ENCODE measurements around the gene ADD1. TPM values are rescaled to one million over a fixed set of nuclear protein-coding genes. Genes with fewer than 3 reads are reported as not detected.

Gene ADD1
- total RNA-seq, 2 experiments from 2014 or later, result 266 to 277 TPM

GRCh38 chr4:2829933-2830451, 13.7 kb upstream of the ADD1 start:
- CTCF ChIA-PET, result no interaction called here

GRCh38 chr4:2830632-2831610, 12.7 kb upstream of the ADD1 start:
- peaks cover 7% of the 10 kb centered on the region for H3K9me3 Mint-ChIP-seq
- H3K36me3 Mint-ChIP-seq (ENCODE audit: low read depth), result peaks cover 47% of the 10 kb centered on the region
- H3K4me3 Mint-ChIP-seq, result no peak overlapping the region
- ChIA-PET POLR2A (no interaction called here), CTCF (no interaction called here)
- peaks cover 26% of the 10 kb centered on the region for H3K4me1 Mint-ChIP-seq
- no peak overlapping the region for H3K27ac Mint-ChIP-seq
- no peaks in the 10 kb centered on the region for H3K27me3 Mint-ChIP-seq
- no peak for DNase-seq

More at GRCh38 chr4:2829933-2830451, 13.7 kb upstream of the ADD1 start:
- H3K9me3 Mint-ChIP-seq, result peaks cover 7% of the 10 kb centered on the region
- DNase-seq, result no peak
- no peaks in the 10 kb centered on the region for H3K27me3 Mint-ChIP-seq
- no peak overlapping the region for H3K4me3 Mint-ChIP-seq
- peaks cover 54% of the 10 kb centered on the region for H3K36me3 Mint-ChIP-seq (ENCODE audit: low read depth)
- peaks cover 17% of the 10 kb centered on the region for H3K4me1 Mint-ChIP-seq
- H3K27ac Mint-ChIP-seq, result no peak overlapping the region
- POLR2A ChIA-PET, result no interaction called here

GRCh38 chr4:2831611-2832308, 11.9 kb upstream of the ADD1 start:
- DNase-seq, result no peak
- H3K27me3 Mint-ChIP-seq, result no peaks in the 10 kb centered on the region
- no peak overlapping the region for H3K27ac Mint-ChIP-seq
- POLR2A ChIA-PET, result no interaction called here
- CTCF ChIA-PET, result no interaction called here
- H3K36me3 Mint-ChIP-seq (ENCODE audit: low read depth), result peaks cover 47% of the 10 kb centered on the region
- H3K4me1 Mint-ChIP-seq, result peaks cover 31% of the 10 kb centered on the region
- H3K9me3 Mint-ChIP-seq, result peaks cover 1% of the 10 kb centered on the region
- H3K4me3 Mint-ChIP-seq, result no peak overlapping the region

GRCh38 chr4:2832309-2832980, 11.2 kb upstream of the ADD1 start:
- no peak for DNase-seq
- ChIA-PET POLR2A (no interaction called here), CTCF (no interaction called here)
- Mint-ChIP-seq H3K27me3 (no peaks in the 10 kb centered on the region), H3K27ac (no peak overlapping the region), H3K9me3 (no peaks in the 10 kb centered on the region), H3K36me3 (ENCODE audit: low read depth) (peaks cover 44% of the 10 kb centered on the region), H3K4me3 (no peak overlapping the region), H3K4me1 (peaks cover 38% of the 10 kb centered on the region)

GRCh38 chr4:2832981-2833670, 10.5 kb upstream of the ADD1 start:
- Mint-ChIP-seq H3K4me1 (peaks cover 45% of the 10 kb centered on the region), H3K27me3 (no peaks in the 10 kb centered on the region), H3K9me3 (no peaks in the 10 kb centered on the region), H3K27ac (peak overlapping the region; percentile 35), H3K4me3 (no peak overlapping the region), H3K36me3 (ENCODE audit: low read depth) (peaks cover 47% of the 10 kb centered on the region)
- ChIA-PET POLR2A (interaction anchor here (1.2 kb wide), 1 partner anchor 15 kb away, joined by 3 read pairs; no protein-coding TSS in a partner anchor), CTCF (no interaction called here)
- DNase-seq, result no peak

GRCh38 chr4:2833671-2834000, 10.0 kb upstream of the ADD1 start:
- Mint-ChIP-seq H3K27ac (no peak overlapping the region), H3K9me3 (no peaks in the 10 kb centered on the region), H3K27me3 (no peaks in the 10 kb centered on the region), H3K4me3 (no peak overlapping the region), H3K36me3 (ENCODE audit: low read depth) (peaks cover 47% of the 10 kb centered on the region), H3K4me1 (peaks cover 50% of the 10 kb centered on the region)
- DNase-seq, result no peak
- ChIA-PET POLR2A (interaction anchor here (1.2 to 7.4 kb wide), 3 partner anchors 16 to 102 kb away, joined by 3 to 35 read pairs (median 4); no protein-coding TSS in a partner anchor), CTCF (interaction anchor here (1.5 to 1.6 kb wide), 2 partner anchors 102 to 121 kb away, joined by 4 read pairs; no protein-coding TSS in a partner anchor)

GRCh38 chr4:2834001-2834921, 9.4 kb upstream of the ADD1 start:
- ChIA-PET CTCF (interaction anchor here (1.5 to 1.6 kb wide), 3 partner anchors 70 to 120 kb away, joined by 3 to 4 read pairs (median 4); no protein-coding TSS in a partner anchor), POLR2A (interaction anchor here (1.2 to 7.4 kb wide), 7 partner anchors 10 to 297 kb away, joined by 3 to 35 read pairs (median 4); partner anchors contain the start of genes ADD1 and FAM193A)
- Mint-ChIP-seq H3K27ac (peak overlapping the region; percentile 93), H3K9me3 (no peaks in the 10 kb centered on the region), H3K4me3 (no peak overlapping the region), H3K27me3 (no peaks in the 10 kb centered on the region), H3K36me3 (ENCODE audit: low read depth) (peaks cover 45% of the 10 kb centered on the region), H3K4me1 (peaks cover 55% of the 10 kb centered on the region)
- DNase-seq, result peak; percentile 16

GRCh38 chr4:2835978-2836377, 7.7 kb upstream of the ADD1 start:
- H3K27me3 Mint-ChIP-seq, result no peaks in the 10 kb centered on the region
- CTCF ChIA-PET, result interaction anchor here (1.6 kb wide), 1 partner anchor 72 kb away, joined by 3 read pairs; no protein-coding TSS in a partner anchor
- peaks cover 49% of the 10 kb centered on the region for H3K36me3 Mint-ChIP-seq (ENCODE audit: low read depth)
- H3K4me3 Mint-ChIP-seq, result no peak overlapping the region
- POLR2A ChIA-PET, result interaction anchor here (1.2 to 7.4 kb wide), 8 partner anchors 8 to 126 kb away, joined by 3 to 35 read pairs (median 8); partner anchors contain the start of genes ADD1 and TNIP2
- H3K4me1 Mint-ChIP-seq, result peaks cover 63% of the 10 kb centered on the region
- H3K9me3 Mint-ChIP-seq, result peaks cover 3% of the 10 kb centered on the region
- H3K27ac Mint-ChIP-seq, result peak overlapping the region; percentile 93
- peak; percentile 10 for DNase-seq

- H3K27me3 Mint-ChIP-seq, result no peaks in the 10 kb centered on the region
- peaks cover 64% of the 10 kb centered on the region for H3K4me1 Mint-ChIP-seq
- peaks cover 4% of the 10 kb centered on the region for H3K9me3 Mint-ChIP-seq
- DNase-seq, result no peak
- no peak overlapping the region for H3K4me3 Mint-ChIP-seq
- peaks cover 52% of the 10 kb centered on the region for H3K36me3 Mint-ChIP-seq (ENCODE audit: low read depth)
- H3K27ac Mint-ChIP-seq, result peak overlapping the region; percentile 93
- ChIA-PET POLR2A (interaction anchor here (1.2 to 7.4 kb wide), 5 partner anchors 24 to 100 kb away, joined by 3 to 35 read pairs (median 10); partner anchors contain the start of gene TNIP2), CTCF (no interaction called here)
Observed at GRCh38 chr4:2836391-2836859, 7.2 kb upstream of the ADD1 start.

GRCh38 chr4:2837110-2837903, 6.3 kb upstream of the ADD1 start:
- ChIA-PET CTCF (no interaction called here), POLR2A (interaction anchor here (1.1 to 7.4 kb wide), 8 partner anchors 12 to 126 kb away, joined by 3 to 35 read pairs (median 8); partner anchors contain the start of genes GRK4 and NOP14)
- H3K4me1 Mint-ChIP-seq, result peaks cover 68% of the 10 kb centered on the region
- no peaks in the 10 kb centered on the region for H3K27me3 Mint-ChIP-seq
- H3K9me3 Mint-ChIP-seq, result peaks cover 4% of the 10 kb centered on the region
- peak overlapping the region; percentile 93 for H3K27ac Mint-ChIP-seq
- peak overlapping the region; percentile 75 for H3K4me3 Mint-ChIP-seq
- H3K36me3 Mint-ChIP-seq (ENCODE audit: low read depth), result peaks cover 51% of the 10 kb centered on the region
- DNase-seq, result peak; percentile 15

Measured in activated CD4-positive, alpha-beta memory T cell treated with anti-CD3 and anti-CD28 coated beads, Interleukin-2, amount 10 ng/mL, durations not matched to agents 7 days and 5 days (primary cell).